H1 (cell line): Measurements from ENCODE around the gene AVPR1B. TPM values are rescaled to one million over a fixed set of nuclear protein-coding genes. Genes with fewer than 3 reads are reported as not detected.

Source experiments
- CTCF ChIA-PET: fragments of 300-600 bp; sonication (Branson Sonifier 250); formaldehyde crosslinking; loops from one replicate; lab custom pipeline; 2021; ENCODE audit not compliant: partially characterized antibody; lab: Charles Lee
- POLR2A ChIA-PET: fragments of 300-600 bp; sonication (Branson Sonifier 250); formaldehyde crosslinking; loops from one replicate; lab custom pipeline; 2021; ENCODE audit warnings: inconsistent platforms; ENCODE audit not compliant: partially characterized antibody; lab: Charles Lee
- DNase-seq, 2 experiments: peaks; one replicate each; pipeline versions ENCODE4 v3.0.0 to v3.0.0-alpha.2; 2010 to 2022; ENCODE audit warnings: low spot score in 2 of 2, low read depth in 1 of 2, mixed read lengths in 1 of 2
- FAIRE-seq: peaks from 2 replicates; lab custom pipeline; 2011; peaks lifted over from hg19 to GRCh38; lab: Jason Lieb, UNC
- H2AFZ ChIP-seq: 2 replicates; pipeline ENCODE4 v1.8.1; 2012; ENCODE audit warnings: low read length, inconsistent platforms
- H2AK5ac ChIP-seq: 2 replicates; pipeline ENCODE4 v1.6.1; 2013; ENCODE audit warnings: low read depth, low read length
- H2BK120ac ChIP-seq: replicated peaks from 2 replicates; pipeline ENCODE3; 2013; ENCODE audit warnings: low read depth, low read length, inconsistent platforms
- H2BK12ac ChIP-seq: 2 replicates; pipeline ENCODE4 v1.6.1; 2013; ENCODE audit warnings: low read depth, low read length
- H2BK15ac ChIP-seq: 2 replicates; pipeline ENCODE4 v1.6.1; 2013; ENCODE audit warnings: low read length
- H2BK20ac ChIP-seq: 2 replicates; pipeline ENCODE4 v1.6.1; 2013; ENCODE audit warnings: low read length
- H2BK5ac ChIP-seq: 2 replicates; pipeline ENCODE4 v1.6.1; 2013; ENCODE audit warnings: low read depth, low read length
- H3K14ac ChIP-seq: 2 replicates; pipeline ENCODE4 v1.6.1; 2013; ENCODE audit warnings: inconsistent platforms; ENCODE audit not compliant: insufficient read length
- H3K18ac ChIP-seq: 2 replicates; pipeline ENCODE4 v1.6.1; 2013; ENCODE audit warnings: low read length; ENCODE audit errors: extremely low read depth
- H3K23ac ChIP-seq: 2 replicates; pipeline ENCODE4 v1.6.1; 2013; ENCODE audit warnings: inconsistent platforms; ENCODE audit not compliant: insufficient read length
- H3K23me2 ChIP-seq: 2 replicates; pipeline ENCODE4 v1.6.1; 2013; ENCODE audit warnings: low read depth, low read length
- H3K27ac ChIP-seq: 2 replicates; pipeline ENCODE4 v1.6.1; 2011; ENCODE audit warnings: low read depth, low read length, inconsistent platforms
- H3K27me3 ChIP-seq, 4 experiments: replicated peaks in 1 of 4; 1 replicate in 1 of 4; 2 replicates in 3 of 4; pipeline versions ENCODE4 v1.6.1 to v1.8.1; 2011 to 2013; ENCODE audit warnings: low read length in 3 of 4, mild to moderate bottlenecking in 3 of 4, inconsistent platforms in 2 of 4, mixed read lengths in 2 of 4, moderate library complexity in 1 of 4; ENCODE audit not compliant: control insufficient read depth in 3 of 4, insufficient read depth in 3 of 4; ENCODE audit errors: extremely low read depth in 1 of 4
- H3K36me3 ChIP-seq, 4 experiments: 2 replicates each; pipeline versions ENCODE4 v1.6.1 to v1.8.1; 2011 to 2013; ENCODE audit warnings: mild to moderate bottlenecking in 4 of 4, low read length in 3 of 4, moderate library complexity in 2 of 4, control low read depth in 1 of 4, inconsistent platforms in 1 of 4; ENCODE audit not compliant: insufficient read depth in 4 of 4, control insufficient read depth in 2 of 4
- H3K4ac ChIP-seq: replicated peaks from 2 replicates; pipeline ENCODE3; 2013; ENCODE audit warnings: low read length, low read depth, mixed read lengths, inconsistent platforms; ENCODE audit not compliant: insufficient read length
- H3K4me1 ChIP-seq, 4 experiments: replicated peaks in 1 of 4; 1 replicate in 1 of 4; 2 replicates in 3 of 4; pipeline versions ENCODE4 v1.6.1 to v1.8.1; 2011 to 2013; ENCODE audit warnings: low read length in 3 of 4, inconsistent platforms in 2 of 4, mixed read lengths in 1 of 4; ENCODE audit not compliant: insufficient read depth in 4 of 4, control insufficient read depth in 3 of 4
- H3K4me2 ChIP-seq, 2 experiments: 2 replicates each; pipeline versions ENCODE4 v1.6.1 to v1.8.1; 2011 to 2013; ENCODE audit warnings: low read depth in 2 of 2, low read length in 2 of 2, control low read depth in 1 of 2, inconsistent platforms in 1 of 2, mild to moderate bottlenecking in 1 of 2; ENCODE audit not compliant: insufficient read depth in 1 of 2
- H3K4me3 ChIP-seq, 4 experiments: fragments of 200-600, 300-600 bp in 1 of 4; sonication (generic), shearing (Covaris generic), sonication (Bioruptor Twin) in 1 of 4; 2 replicates each; pipeline versions ENCODE4 v1.5.1 to v1.8.1; 2011 to 2016; ENCODE audit warnings: low read length in 4 of 4, low read depth in 3 of 4, control low read depth in 2 of 4, inconsistent platforms in 2 of 4, mild to moderate bottlenecking in 2 of 4, mixed read lengths in 1 of 4, moderate library complexity in 1 of 4; ENCODE audit not compliant: insufficient read depth in 2 of 4; ENCODE audit errors: extremely low read depth in 1 of 4
- H3K56ac ChIP-seq: replicated peaks from 2 replicates; pipeline ENCODE3; 2013; ENCODE audit warnings: low read depth, mild to moderate bottlenecking, mixed read lengths, low read length, inconsistent platforms; ENCODE audit not compliant: insufficient read length
- H3K79me1 ChIP-seq: 2 replicates; pipeline ENCODE4 v1.6.1; 2013; ENCODE audit warnings: low read depth, low read length, control low read depth
- H3K79me2 ChIP-seq, 2 experiments: 2 replicates each; pipeline versions ENCODE4 v1.6.1 to v1.8.1; 2012 to 2013; ENCODE audit warnings: low read length in 2 of 2, mild to moderate bottlenecking in 2 of 2, inconsistent platforms in 1 of 2; ENCODE audit not compliant: insufficient read depth in 2 of 2, control insufficient read depth in 1 of 2
- H3K9ac ChIP-seq, 4 experiments: replicated peaks in 1 of 4; 1 replicate in 1 of 4; 2 replicates in 3 of 4; pipeline versions ENCODE4 v1.6.1 to v1.8.1; 2011 to 2013; ENCODE audit warnings: low read depth in 3 of 4, low read length in 3 of 4, control low read depth in 2 of 4, mild to moderate bottlenecking in 2 of 4, moderate library complexity in 2 of 4, inconsistent platforms in 1 of 4; ENCODE audit errors: extremely low read depth in 1 of 4
- H3K9me3 ChIP-seq, 2 experiments: 2 replicates each; pipeline versions ENCODE4 v1.6.1 to v1.8.1; 2012 to 2013; ENCODE audit warnings: mild to moderate bottlenecking in 2 of 2, moderate library complexity in 2 of 2, control low read depth in 1 of 2, inconsistent platforms in 1 of 2, low read depth in 1 of 2, low read length in 1 of 2, mixed read lengths in 1 of 2; ENCODE audit not compliant: insufficient read depth in 2 of 2
- H4K20me1 ChIP-seq, 2 experiments: replicated peaks in 1 of 2; 2 replicates each; pipeline versions ENCODE3 to v1.8.1; 2011 to 2013; ENCODE audit warnings: inconsistent platforms in 2 of 2, low read length in 2 of 2, mild to moderate bottlenecking in 1 of 2; ENCODE audit not compliant: insufficient read depth in 2 of 2, control insufficient read depth in 1 of 2
- H4K5ac ChIP-seq: 2 replicates; pipeline ENCODE4 v1.6.1; 2013; ENCODE audit warnings: low read length, low read depth, mixed read lengths, inconsistent platforms; ENCODE audit not compliant: insufficient read length
- H4K8ac ChIP-seq: 2 replicates; pipeline ENCODE4 v1.8.0; 2013; ENCODE audit warnings: mild to moderate bottlenecking, moderate library complexity, low read length, inconsistent platforms; ENCODE audit not compliant: insufficient read depth; ENCODE audit errors: extremely low read depth
- H4K91ac ChIP-seq: replicated peaks from 2 replicates; pipeline ENCODE3; 2013; ENCODE audit warnings: low read length, mixed read lengths, inconsistent platforms; ENCODE audit not compliant: insufficient read length
- BACH1 ChIP-seq: IDR thresholded peaks from 2 replicates; pipeline ENCODE4 v1.6.1; 2012; ENCODE audit warnings: low read length, improper control_type of control experiment
- BCL11A ChIP-seq, 2 experiments: IDR thresholded peaks; one replicate each; pipeline ENCODE4 v1.6.1; 2011; ENCODE audit warnings: low read depth in 2 of 2, low read length in 2 of 2, mild to moderate bottlenecking in 2 of 2
- CREB1 ChIP-seq: IDR thresholded peaks from 2 replicates; pipeline ENCODE4 v1.6.1; 2012; ENCODE audit warnings: inconsistent platforms
- CTBP2 ChIP-seq: IDR thresholded peaks from 2 replicates; pipeline ENCODE4 v1.7.0; 2011; ENCODE audit warnings: borderline replicate concordance, mild to moderate bottlenecking, moderate library complexity, mixed read lengths, low read length; ENCODE audit not compliant: insufficient read depth, insufficient read length
- FOSL1 ChIP-seq: IDR thresholded peaks from 2 replicates; pipeline ENCODE4 v1.6.1; 2011; ENCODE audit warnings: mild to moderate bottlenecking, low read depth, low read length, moderate library complexity; ENCODE audit not compliant: insufficient read depth
- JUND ChIP-seq: IDR thresholded peaks from 2 replicates; pipeline ENCODE4 v1.6.1; 2011; ENCODE audit warnings: mild to moderate bottlenecking, improper control_type of control experiment, low read length
- NANOG ChIP-seq: IDR thresholded peaks from 2 replicates; pipeline ENCODE4 v1.6.1; 2011; ENCODE audit warnings: low read length, low read depth, mild to moderate bottlenecking, inconsistent platforms; ENCODE audit not compliant: insufficient read depth, poor library complexity, severe bottlenecking
- SIX5 ChIP-seq: IDR thresholded peaks from 2 replicates; pipeline ENCODE4 v1.6.1; 2011; ENCODE audit warnings: mild to moderate bottlenecking, low read depth, low read length
- SRF ChIP-seq: IDR thresholded peaks from 2 replicates; pipeline ENCODE4 v1.6.1; 2011; ENCODE audit warnings: mild to moderate bottlenecking, low read depth, low read length, moderate library complexity
- TCF12 ChIP-seq: IDR thresholded peaks from 2 replicates; pipeline ENCODE4 v1.6.1; 2011; ENCODE audit warnings: low read depth, mild to moderate bottlenecking, low read length
- WGBS, 2 experiments: shearing (Covaris generic) in 1 of 2; methylation state at CpG; one replicate each; pipeline versions ENCODE4 v1.1.6 to v1.1.7; 2013 to 2015; ENCODE audit warnings: low lambda C conversion rate in 2 of 2, mixed read lengths in 2 of 2, inconsistent platforms in 1 of 2, low coverage in 1 of 2, missing lambda C conversion rate in 1 of 2; ENCODE audit not compliant: insufficient replicate concordance in 2 of 2, insufficient coverage in 1 of 2, insufficient read length in 1 of 2; ENCODE audit errors: extremely low coverage in 1 of 2, missing lambda C conversion rate in 1 of 2; 5-methylcytosine and 5-hydroxymethylcytosine counted together
- polyA plus RNA-seq, 7 experiments: library from polyadenylated mRNA; depleted of rRNA in 3 of 7; stranded (reverse) in 5 of 7; unstranded in 2 of 7; fragments of >200 nt in 5 of 7; fragments of 200-250 nt in 2 of 7; gene quantifications; 1 replicate in 5 of 7; 2 replicates in 1 of 7; 4 replicates in 1 of 7; pipeline versions ENCODE4 v1.2.1 to v1.2.3, GENCODE V29; 2011 to 2013; ENCODE audit warnings: missing spikeins in 2 of 7, mixed read lengths in 2 of 7
- total RNA-seq: library from RNA; stranded (reverse); fragmentation: NEBNext Ultra II Directional; extraction: Animal tissue kit (Norgen Biotek cat#: 25700); gene quantifications from 2 replicates; pipeline ENCODE4 v1.2.1, GENCODE V29; 2021

The AVPR1B gene
- total and polyA plus RNA-seq, 2 of the 8 experiments (the other 6 are each of a cell fraction or from before 2014, with no cell fraction given) = 0.29 to 0.50 TPM

GRCh38 chr1:206110820-206111219 is 6.4 kb downstream of the AVPR1B start:
- Histone ChIP-seq H2BK5ac (no peak overlapping the region), H3K23ac (no peak overlapping the region), H3K18ac (no peak overlapping the region), H2BK120ac (no peak overlapping the region), H3K14ac (no peak overlapping the region)
- WGBS, 2 experiments = 93% methylated on average over 3 of the region's 3 CpGs; no CpG with 5 or more reads in 1 of the 2 experiments
- TF ChIP-seq SRF = no peak
- TF ChIP-seq CTBP2 = no peak
- TF ChIP-seq CREB1 = no peak
- TF ChIP-seq SIX5 = no peak
- TF ChIP-seq TCF12 = no peak
- no peak for TF ChIP-seq JUND
- no peak for TF ChIP-seq FOSL1
- TF ChIP-seq BACH1 = no peak
- TF ChIP-seq BCL11A (IDR thresholded peaks at IDR 0.05; ENCODE audit: low read depth in 2 of 2, low read length in 2 of 2) = no peak
- TF ChIP-seq NANOG = no peak
- TF ChIP-seq, all 59 proteins: peak for 0
- Histone ChIP-seq H3K4me2 (no peak overlapping the region), H2BK20ac (no peak overlapping the region), H4K20me1 (no peaks in the 10 kb centered on the region), H4K8ac (no peak overlapping the region), H3K79me2 (no peaks in the 10 kb centered on the region), H2AFZ (no peak overlapping the region), H3K9ac (no peak overlapping the region), H3K27ac (no peak overlapping the region), H2AK5ac (no peak overlapping the region), H3K36me3 (no peaks in the 10 kb centered on the region), H4K91ac (no peak overlapping the region), H3K23me2 (no peaks in the 10 kb centered on the region), H3K56ac (no peak overlapping the region), H3K27me3 (peaks cover 0 to 2% (median under 1%) of the 10 kb centered on the region in 4 experiments; a peak in 4 of 7 replicates), H3K4me3 (no peak overlapping the region), H2BK15ac (no peak overlapping the region), H3K4ac (no peak overlapping the region), H4K5ac (no peak overlapping the region), H3K4me1 (no peaks in the 10 kb centered on the region), H3K9me3 (no peaks in the 10 kb centered on the region), H2BK12ac (no peak overlapping the region), H3K79me1 (no peaks in the 10 kb centered on the region)
- no peak for FAIRE-seq
- CTCF ChIA-PET = interaction anchor here (0.9 to 16.5 kb wide), 8 partner anchors 9 to 319 kb away, joined by 3 to 262 read pairs (median 10); no protein-coding TSS in a partner anchor
- peak in 1 of 2 experiments; percentile 22 for DNase-seq
- POLR2A ChIA-PET = no interaction called here
